Measurements from ENCODE around the gene DNAH2. TPM values are rescaled to one million over a fixed set of nuclear protein-coding genes. Genes with fewer than 3 reads are reported as not detected.
"Not testable (repeated sequence)": the region's sequence is repeated elsewhere in the genome, so short reads cannot be mapped to it uniquely, and the experiment has no call there.

The DNAH2 gene
- total RNA-seq, 4 donors from 2014 or later, result 0.19 to 0.95 (median 0.65) TPM

DNA sequence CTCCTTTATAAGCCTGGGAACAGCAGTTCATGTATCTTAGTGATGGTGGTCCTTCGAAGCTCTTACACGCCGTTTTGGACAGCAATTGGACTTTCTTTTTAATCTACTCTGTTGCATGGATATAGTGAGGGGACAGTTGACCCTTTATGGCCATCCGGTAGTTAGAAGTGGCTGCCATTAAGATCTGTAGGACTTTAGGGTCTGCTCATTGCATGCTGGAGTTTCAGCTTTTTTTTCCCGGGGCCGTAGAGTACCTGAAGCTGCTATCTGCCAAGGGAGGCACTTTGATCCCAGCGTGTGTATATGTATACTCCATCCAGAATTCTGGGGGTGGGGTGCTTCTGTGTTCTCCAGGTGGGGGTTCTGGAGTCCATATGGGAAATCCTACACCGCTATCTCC, 141.5 kb downstream of the DNAH2 start:
- ATAC-seq (ENCODE audit: low FRiP score) (no peak), DNase-seq (ENCODE audit: low spot score) (no peak)
- TF ChIP-seq, protein P1, sequence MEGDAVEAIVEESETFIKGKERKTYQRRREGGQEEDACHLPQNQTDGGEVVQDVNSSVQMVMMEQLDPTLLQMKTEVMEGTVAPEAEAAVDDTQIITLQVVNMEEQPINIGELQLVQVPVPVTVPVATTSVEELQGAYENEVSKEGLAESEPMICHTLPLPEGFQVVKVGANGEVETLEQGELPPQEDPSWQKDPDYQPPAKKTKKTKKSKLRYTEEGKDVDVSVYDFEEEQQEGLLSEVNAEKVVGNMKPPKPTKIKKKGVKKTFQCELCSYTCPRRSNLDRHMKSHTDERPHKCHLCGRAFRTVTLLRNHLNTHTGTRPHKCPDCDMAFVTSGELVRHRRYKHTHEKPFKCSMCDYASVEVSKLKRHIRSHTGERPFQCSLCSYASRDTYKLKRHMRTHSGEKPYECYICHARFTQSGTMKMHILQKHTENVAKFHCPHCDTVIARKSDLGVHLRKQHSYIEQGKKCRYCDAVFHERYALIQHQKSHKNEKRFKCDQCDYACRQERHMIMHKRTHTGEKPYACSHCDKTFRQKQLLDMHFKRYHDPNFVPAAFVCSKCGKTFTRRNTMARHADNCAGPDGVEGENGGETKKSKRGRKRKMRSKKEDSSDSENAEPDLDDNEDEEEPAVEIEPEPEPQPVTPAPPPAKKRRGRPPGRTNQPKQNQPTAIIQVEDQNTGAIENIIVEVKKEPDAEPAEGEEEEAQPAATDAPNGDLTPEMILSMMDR (IDR thresholded peaks at IDR 0.05), result no peak

DNA sequence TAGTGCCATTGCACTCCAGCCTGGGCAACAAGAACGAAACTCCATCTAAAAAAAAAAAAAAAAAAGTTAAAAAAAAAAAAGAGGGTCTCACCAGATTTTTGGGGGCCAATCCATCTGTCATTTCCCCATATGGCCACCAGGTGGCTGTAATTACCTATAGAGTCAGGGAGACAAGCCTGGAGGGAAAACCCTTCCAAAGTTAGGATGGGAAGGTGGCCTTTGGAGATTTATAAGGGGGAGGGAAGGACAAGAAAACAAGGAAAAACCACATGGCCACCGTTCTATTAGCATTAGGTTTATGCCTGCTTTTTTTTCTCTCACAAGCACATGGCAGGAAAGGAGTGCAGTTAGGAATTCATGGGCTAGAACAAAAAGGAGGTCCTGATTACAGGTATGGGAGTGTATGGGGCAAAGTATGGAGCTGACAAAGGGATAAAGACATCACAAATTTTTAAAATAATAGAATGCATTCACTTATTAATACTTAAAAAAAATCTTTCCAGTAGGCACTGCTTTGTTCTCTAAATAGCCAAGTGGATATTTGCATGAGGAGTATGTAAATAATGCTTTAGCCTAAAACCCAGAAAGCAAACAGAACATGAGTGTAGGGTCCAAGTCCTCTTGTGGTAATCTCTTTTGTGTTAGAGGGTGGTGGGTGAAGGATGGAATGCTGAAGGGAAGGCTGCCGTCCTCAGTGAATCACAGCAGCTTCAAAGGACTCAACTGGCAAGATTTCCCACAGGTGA, 145.3 kb downstream of the DNAH2 start:
- DNase-seq (ENCODE audit: low spot score), result no peak
- no peak for ATAC-seq (ENCODE audit: low FRiP score)
- TF ChIP-seq, protein P1 (IDR thresholded peaks at IDR 0.05), result peak in 1 of 3 donors; percentile 43

DNA sequence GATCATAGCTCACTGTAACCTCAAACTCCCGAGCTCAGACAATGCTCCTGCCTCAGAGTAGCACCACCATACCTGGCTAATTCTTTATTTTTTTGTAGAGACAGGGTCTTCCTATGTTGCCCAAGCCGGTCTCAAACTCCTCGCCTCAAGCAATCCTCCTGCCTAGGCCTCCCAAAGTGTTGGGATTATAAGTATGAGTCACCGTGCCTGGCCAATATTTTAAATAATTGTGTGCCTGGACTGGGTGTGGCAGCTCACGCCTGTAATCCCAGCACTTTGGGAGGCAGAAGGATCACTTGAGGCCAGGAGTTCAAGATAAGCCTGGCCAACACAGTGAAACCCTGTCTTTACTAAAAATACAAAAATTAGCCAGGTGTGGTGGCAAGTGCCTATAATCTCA, 146.8 kb downstream of the DNAH2 start:
- DNase-seq (ENCODE audit: low spot score); ATAC-seq (ENCODE audit: low FRiP score): not testable (repeated sequence)

DNA sequence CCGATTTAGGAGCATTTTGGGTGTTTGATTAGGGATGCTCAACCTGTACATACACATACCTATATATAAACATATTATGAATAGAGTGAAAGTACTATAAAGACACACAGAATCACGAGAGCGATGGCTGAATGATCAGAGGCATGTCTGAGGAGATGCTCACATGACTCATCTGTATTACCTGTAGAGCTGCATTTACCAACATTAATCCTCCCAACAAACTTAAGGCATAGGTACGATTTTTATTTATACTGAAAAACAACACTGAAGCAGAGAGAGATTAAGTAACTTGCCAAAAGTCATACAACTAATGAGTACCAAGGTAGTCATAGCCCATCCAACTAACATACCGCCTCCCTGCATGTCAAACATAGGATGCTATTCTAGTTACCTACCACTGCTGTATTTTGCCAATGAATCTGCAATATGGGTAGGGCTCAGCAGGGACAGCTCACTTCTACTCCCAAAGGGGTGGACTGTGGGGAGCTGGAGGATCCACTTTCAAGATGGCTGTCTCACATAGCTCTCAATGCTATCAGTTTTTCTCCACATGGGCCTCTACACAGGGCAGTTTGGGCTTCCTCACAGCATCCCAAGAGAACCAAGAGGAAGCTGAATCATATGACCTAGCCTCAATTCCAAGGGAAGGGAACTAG, 147.6 kb downstream of the DNAH2 start:
- ATAC-seq (ENCODE audit: low FRiP score) (no peak), DNase-seq (ENCODE audit: low spot score) (no peak)
- TF ChIP-seq, protein P1 (IDR thresholded peaks at IDR 0.05), result no peak

DNA sequence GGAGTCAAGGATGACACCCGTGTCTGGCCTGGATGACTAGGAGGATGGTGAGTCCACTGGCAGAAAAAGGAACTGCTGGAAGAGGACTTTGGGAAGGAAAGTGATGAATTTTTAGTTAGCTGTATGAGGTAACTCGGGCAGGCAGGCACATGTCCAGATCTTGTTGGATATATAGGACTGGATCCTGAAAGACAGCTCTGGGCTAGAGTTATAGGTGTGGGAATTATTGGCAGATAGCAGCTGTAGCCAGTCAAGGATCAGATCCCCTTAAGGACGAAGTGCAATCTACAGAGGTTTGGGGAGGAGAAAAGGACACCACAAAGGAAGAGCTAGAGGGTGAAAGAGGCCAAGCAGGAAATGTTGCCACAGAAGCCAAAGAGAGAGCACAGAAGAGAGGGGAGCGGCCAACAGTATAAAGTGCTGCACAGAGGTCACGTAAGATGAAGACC, 150.4 kb downstream of the DNAH2 start:
- TF ChIP-seq, protein P1 (IDR thresholded peaks at IDR 0.05), result no peak
- DNase-seq (ENCODE audit: low spot score) (no peak), ATAC-seq (ENCODE audit: low FRiP score) (no peak)

DNA sequence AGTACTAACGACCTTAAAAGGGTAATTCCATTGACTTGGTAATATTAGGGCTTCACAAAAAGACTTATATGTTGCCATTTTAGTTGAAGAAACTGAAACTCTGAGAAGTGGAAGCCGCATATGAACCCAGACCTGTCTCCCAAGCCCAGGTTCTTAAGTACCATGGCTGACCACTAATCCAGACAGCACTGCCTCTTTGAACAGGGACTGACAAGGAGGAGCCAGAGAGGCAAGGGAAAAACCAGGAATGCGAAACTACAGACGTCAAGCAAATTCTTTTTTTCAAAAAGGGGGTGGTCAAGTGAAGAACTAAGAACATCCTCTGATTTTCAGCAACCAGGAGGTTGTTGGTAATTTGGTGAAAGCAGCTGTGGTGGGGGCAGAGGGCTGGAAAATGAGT, 155.5 kb downstream of the DNAH2 start:
- TF ChIP-seq, protein P1 (IDR thresholded peaks at IDR 0.05), result no peak
- ATAC-seq (ENCODE audit: low FRiP score), result no peak
- DNase-seq (ENCODE audit: low spot score), result no peak

DNA sequence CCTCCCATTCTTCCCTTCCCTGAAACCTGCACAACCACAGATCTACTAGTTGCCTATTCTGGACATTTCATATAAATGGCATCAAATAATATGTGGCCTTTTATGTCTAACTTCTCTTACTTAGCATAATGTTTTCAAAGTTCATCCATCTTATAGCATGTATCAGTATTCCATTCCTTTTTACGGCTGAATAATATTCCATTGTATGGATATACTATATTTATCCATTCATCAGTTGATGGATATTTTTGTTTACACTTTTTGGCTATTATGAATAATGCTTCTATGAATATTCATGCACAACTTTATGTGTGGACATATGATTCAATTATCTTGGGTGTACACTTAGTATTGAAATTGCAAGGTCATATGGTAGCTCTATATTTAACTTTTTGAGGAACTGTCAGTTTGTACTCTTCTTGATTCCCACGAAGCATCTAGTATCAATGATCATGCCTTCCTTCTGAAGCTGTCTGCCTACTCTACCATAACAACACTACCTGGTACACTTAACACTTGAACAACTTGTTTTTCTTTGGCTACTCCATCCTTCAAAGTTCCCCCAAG, 158.3 kb downstream of the DNAH2 start:
- DNase-seq (ENCODE audit: low spot score), result no peak
- no peak for ATAC-seq (ENCODE audit: low FRiP score)
- TF ChIP-seq, protein P1 (IDR thresholded peaks at IDR 0.05), result no peak
